Activated CD8-positive, alpha-beta memory T cell treated with anti-CD3 and anti-CD28 coated beads for 48 hours (primary cell): ENCODE results near the gene FHAD1.

ENCODE experiments used
- DNase-seq, 3 experiments: peaks; one replicate each; pipeline ENCODE4 v3.0.0-alpha.2; 2020; ENCODE audit warnings: low read depth in 2 of 3, low spot score in 2 of 3

Gene FHAD1

GRCh38 chr1:15246960-15247614 lies at the start of gene FHAD1:
FHAD1 (plus strand) TSS chr1:15247223; CDS start chr1:15251785, 4,562 bp downstream.
- DNase-seq, result peak in 1 of 3 experiments; percentile 34

GRCh38 chr1:15197591-15198447 lies 49.2 kb upstream of the FHAD1 start:
- no peak for DNase-seq

DNA sequence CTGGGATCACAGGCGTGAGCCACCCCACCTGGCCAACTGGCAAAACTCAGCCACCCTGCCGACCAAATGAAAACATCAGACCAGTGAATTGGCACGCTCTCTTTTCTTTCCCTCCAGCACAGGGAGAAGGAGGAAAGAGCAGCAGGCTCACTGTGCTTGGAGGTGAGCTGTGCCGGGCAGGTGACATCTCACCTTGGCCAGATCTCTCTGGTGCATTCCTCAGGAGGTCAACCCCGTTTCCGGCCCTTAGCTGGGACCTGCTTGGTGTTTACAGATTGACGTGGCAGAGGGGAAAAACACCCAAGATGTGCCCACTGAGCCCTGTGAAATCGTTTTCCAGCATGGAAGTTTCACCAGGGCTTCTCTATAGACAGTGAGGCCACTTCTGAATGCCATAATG lies 48.3 kb upstream of the FHAD1 start:
- DNase-seq, result no peak

DNA sequence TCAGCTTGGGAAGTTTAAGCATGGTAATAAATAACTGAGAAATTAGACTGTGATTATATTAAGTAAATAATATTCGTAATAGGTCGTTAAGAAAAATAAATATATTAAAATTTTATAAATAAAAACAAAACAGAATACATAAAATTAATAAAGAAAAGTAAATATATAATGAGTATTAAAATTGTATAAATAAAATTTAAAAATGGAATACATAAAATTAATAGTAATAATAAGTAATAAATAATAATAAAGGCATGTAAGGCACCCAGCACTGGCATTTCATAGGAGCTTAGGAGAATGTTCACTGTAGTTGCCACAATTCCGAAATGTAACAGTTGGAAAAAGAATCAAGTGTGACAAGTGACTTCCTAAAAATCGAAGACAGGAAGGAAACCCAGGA lies 45.8 kb upstream of the FHAD1 start:
- no peak for DNase-seq

- DNase-seq, result no peak
Measured at GRCh38 chr1:15201849-15202551, 45.0 kb upstream of the FHAD1 start.

- DNase-seq, result no peak
Measured at GRCh38 chr1:15204931-15205330, 42.1 kb upstream of the FHAD1 start.

GRCh38 chr1:15205586-15206346 lies 41.3 kb upstream of the FHAD1 start:
- DNase-seq, result no peak

DNA sequence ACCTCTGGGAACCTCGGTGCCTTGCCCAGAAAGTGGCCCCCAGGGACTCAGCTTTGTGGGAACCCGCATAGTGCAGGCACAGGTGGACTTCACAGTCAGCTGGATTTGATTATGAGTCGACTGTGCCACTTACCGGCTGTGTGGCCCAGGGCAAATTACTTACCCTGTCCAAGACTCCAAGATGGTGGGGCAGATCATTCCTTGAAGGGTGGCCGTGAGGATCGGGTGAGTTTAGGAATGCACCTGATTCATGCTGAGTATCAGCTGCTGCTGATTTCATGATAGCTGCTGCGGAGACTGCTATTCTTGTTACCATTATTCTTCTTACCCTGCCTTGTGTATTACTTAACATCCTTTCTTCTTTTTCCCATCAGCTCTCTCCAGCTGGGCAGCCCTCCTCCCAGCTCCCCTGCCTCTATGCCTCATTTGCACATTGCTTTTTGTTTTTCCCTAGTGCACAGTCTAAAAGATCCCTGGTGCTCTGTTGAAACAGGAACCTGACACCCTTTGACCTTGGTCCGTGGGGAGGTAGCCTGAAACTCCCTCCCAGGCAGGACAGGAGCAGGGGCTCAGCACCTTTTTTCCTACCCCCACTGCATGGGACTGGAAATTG lies 40.5 kb upstream of the FHAD1 start:
- no peak for DNase-seq

DNA sequence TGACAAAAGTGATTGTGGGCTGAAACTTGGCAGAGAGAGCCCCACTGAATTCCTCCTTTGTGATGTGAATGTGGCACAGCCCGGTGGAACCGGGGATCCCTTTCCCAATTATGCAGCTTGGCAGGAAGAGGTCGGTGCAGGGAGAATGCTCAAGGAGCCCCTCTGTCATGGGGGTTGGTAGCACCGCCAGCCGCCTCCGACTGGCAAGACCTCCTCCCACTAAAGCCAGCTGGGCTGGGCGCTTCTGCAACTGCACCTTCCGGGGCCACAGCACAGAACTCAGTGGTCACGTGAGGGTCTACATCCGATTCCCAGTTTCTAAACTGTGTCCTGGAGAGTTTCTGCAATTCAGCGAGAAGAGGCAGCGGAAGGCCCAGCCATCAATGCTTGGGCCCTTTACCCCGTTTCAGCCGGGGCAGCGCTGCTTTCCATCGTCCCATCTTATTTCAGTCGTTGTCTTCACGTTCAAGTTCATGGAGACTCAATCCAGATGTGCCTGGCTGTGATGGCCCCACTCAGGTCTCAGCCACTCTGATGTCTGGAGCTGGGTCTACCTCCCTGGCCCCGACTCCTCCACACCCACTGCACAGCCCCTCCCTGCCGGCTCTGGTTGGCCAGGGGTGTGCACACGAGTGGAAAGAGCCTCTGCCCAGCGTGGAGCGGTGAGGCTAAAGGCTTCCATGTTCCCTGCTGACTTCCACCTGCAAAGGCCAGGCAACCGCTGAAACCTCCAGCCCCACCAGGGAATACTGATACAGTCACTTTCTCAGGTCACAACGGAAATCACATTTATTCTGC lies 39.8 kb upstream of the FHAD1 start:
- no peak for DNase-seq

- DNase-seq, result no peak
Measured at GRCh38 chr1:15207829-15208429, 39.1 kb upstream of the FHAD1 start.

DNA sequence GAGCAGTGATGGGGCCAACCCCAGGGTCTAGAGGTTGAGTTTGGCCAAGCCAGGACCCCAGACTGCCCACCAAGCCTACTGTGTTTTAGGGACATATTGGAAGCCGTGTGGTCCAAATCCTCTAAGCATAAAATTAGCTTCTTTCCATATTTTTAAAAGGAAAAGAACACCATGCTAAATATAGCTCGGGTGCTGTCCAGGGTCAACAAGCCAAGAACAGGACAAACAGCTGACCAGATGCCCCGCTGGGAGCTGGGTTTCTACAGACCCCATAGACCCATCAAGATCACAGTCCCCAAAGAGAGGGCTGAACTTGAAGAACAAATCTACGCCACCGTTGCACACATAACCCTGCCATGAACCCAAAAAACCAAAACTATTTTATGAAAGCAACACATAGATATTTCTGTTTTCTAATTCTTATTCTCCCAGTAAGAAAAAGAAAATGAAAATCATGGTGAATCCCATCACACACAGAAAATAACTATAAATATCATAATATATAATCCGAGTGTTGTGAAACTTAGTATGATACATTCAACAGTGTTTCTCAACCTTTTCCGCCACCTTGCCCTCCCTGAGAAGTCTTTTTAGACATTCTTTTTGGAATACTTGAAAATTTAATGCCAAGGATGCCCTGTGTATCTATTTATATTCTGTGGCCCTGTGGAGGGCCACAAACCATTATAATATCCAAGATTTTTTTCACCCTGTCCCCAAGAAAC lies 36.2 kb upstream of the FHAD1 start:
- no peak for DNase-seq

- DNase-seq, result no peak
Measured at GRCh38 chr1:15211424-15211823, 35.6 kb upstream of the FHAD1 start.

GRCh38 chr1:15212216-15212953 lies 34.6 kb upstream of the FHAD1 start:
- DNase-seq, result no peak

DNA sequence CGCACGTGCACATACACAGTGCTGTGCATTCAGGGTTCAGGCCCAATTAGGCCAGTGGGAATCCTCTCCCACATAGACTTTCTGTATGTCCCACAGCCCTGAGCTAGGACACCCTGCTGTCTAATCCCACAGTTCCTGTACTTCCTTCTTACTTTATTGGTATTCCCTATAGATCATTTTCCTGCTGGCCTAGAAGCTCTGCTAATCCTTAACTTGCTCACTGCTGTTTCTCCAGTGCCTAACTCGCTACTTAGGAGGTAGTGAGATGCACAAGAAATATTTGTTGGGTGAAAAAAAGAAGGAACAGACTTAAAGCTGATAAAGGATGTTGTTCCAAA lies 34.1 kb upstream of the FHAD1 start:
- no peak for DNase-seq

- DNase-seq, result no peak
Measured at GRCh38 chr1:15213341-15213821, 33.6 kb upstream of the FHAD1 start.

- DNase-seq, result no peak
Measured at GRCh38 chr1:15214527-15214926, 32.5 kb upstream of the FHAD1 start.

GRCh38 chr1:15215116-15215515 lies 31.9 kb upstream of the FHAD1 start:
- no peak for DNase-seq

GRCh38 chr1:15217654-15218053 lies 29.4 kb upstream of the FHAD1 start:
- no peak for DNase-seq
